ENCODE data around the gene APEH. TPM values are rescaled to one million over a fixed set of nuclear protein-coding genes. Genes with fewer than 3 reads are reported as not detected.

The APEH gene
- total and polyA plus RNA-seq, 4 donors: 65.1 to 94.1 (median 87.5) TPM

DNA sequence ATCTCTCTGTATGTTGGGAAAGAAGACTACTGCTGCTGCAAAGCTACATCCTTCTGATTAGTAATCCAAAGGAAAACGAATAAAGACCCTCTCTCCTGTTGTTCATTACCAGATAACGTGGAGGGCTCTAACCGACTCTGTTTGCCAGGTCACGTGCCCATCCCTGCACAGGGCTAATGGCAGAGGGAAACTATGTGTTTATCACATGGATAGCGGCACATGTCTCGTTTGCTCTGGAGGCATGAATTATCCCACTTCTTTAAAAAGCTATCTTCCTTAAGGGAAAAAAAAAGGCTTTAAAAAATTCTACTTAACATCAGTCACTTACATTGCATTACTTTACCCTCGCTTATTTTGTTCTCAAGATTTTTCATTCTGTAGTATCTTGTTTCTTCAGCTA, 32.9 kb upstream of the APEH start (continued):
- TF ChIP-seq GABPA (IDR thresholded peaks at IDR 0.05 in 1 of 2, conservative IDR thresholded peaks at IDR 0.05 in 1 of 2) (no peak), FOXA1 (IDR thresholded peaks at IDR 0.05) (no peak), FOXA2 (IDR thresholded peaks at IDR 0.05) (no peak), RXRA (IDR thresholded peaks at IDR 0.05) (no peak), MAX (IDR thresholded peaks at IDR 0.05) (no peak)
- TF ChIP-seq, protein P1, sequence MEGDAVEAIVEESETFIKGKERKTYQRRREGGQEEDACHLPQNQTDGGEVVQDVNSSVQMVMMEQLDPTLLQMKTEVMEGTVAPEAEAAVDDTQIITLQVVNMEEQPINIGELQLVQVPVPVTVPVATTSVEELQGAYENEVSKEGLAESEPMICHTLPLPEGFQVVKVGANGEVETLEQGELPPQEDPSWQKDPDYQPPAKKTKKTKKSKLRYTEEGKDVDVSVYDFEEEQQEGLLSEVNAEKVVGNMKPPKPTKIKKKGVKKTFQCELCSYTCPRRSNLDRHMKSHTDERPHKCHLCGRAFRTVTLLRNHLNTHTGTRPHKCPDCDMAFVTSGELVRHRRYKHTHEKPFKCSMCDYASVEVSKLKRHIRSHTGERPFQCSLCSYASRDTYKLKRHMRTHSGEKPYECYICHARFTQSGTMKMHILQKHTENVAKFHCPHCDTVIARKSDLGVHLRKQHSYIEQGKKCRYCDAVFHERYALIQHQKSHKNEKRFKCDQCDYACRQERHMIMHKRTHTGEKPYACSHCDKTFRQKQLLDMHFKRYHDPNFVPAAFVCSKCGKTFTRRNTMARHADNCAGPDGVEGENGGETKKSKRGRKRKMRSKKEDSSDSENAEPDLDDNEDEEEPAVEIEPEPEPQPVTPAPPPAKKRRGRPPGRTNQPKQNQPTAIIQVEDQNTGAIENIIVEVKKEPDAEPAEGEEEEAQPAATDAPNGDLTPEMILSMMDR (IDR thresholded peaks at IDR 0.05; ENCODE audit: low read depth, low read length, missing input control): no peak
- TF ChIP-seq, protein P2, sequence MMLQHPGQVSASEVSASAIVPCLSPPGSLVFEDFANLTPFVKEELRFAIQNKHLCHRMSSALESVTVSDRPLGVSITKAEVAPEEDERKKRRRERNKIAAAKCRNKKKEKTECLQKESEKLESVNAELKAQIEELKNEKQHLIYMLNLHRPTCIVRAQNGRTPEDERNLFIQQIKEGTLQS (IDR thresholded peaks at IDR 0.05): no peak

DNA sequence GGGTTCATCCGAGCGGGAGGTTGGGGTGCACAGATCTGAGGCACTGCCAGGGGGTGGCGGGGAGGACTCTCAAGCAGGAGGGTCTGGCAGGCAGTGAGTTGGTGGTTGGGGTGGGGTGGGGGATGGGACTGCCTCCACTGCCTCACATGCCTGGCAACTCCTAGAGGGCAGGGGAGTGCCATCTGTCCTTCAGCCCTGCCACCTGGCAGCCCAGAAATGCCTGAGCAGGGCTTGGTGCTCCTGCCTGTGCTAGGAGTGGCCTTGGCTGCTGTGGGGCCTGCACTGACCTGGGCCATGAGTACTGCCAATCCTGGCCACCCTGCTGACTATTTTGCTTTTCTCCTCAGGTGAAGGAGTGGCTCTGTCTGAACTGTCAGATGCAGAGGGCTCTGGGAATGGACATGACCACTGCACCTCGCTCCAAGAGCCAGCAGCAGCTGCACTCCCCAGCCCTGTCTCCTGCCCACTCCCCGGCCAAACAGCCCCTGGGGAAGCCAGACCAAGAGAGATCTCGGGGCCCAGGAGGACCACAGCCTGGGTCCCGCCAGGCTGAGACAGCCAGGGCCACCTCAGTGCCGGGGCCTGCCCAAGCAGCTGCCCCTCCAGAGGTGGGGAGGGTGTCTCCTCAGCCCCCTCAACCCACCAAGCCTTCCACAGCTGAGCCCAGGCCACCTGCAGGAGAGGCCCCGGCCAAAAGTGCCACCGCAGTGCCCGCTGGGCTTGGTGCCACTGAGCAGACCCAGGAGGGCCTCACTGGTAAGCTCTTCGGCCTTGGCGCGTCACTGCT, 32.0 kb upstream of the APEH start:
- 93% methylated on average over 14 of the region's 14 CpGs for WGBS
- H3K9me3 ChIP-seq (ENCODE audit: control insufficient read depth in 4 of 4, low read length in 3 of 4): no peaks in the 10 kb centered on the region

DNA sequence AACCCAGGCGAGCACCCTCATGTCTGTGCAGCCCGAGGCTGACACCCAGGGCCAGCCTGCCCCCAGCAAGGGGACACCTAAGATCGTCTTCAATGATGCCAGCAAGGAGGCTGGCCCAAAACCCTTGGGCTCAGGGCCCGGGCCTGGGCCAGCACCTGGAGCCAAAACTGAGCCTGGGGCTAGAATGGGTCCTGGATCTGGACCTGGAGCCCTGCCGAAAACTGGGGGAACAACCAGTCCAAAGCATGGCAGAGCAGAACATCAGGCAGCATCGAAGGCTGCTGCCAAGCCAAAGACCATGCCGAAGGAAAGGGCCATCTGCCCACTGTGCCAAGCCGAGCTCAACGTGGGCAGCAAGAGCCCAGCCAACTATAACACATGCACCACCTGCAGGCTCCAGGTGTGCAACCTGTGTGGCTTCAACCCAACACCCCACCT, 31.4 kb upstream of the APEH start:
- peaks cover 3 to 21% (median 11%) of the 10 kb centered on the region in 4 donors for H3K4me1 ChIP-seq (ENCODE audit: control insufficient read depth in 4 of 4, insufficient read depth in 4 of 4, low read length in 3 of 4)

More for the DNA sequence above, 32.0 kb upstream of the APEH start:
- no peak overlapping the region for H3K9ac ChIP-seq (ENCODE audit: low read depth in 1 of 2, low read length in 2 of 2)
- H3K4me3 ChIP-seq (ENCODE audit: low read depth in 1 of 3, low read length in 3 of 3): no peak overlapping the region
- TF ChIP-seq FOXA2 (IDR thresholded peaks at IDR 0.05): no peak
- TF ChIP-seq NR2F2 (IDR thresholded peaks at IDR 0.05): no peak
- TF ChIP-seq RXRA (IDR thresholded peaks at IDR 0.05): no peak
- no peak overlapping the region for H3K27ac ChIP-seq (ENCODE audit: low read depth in 1 of 2, low read length in 2 of 2)
- no peaks in the 10 kb centered on the region for H3K27me3 ChIP-seq (ENCODE audit: control insufficient read depth in 4 of 4, insufficient read depth in 4 of 4, low read length in 3 of 4)
- no peaks in the 10 kb centered on the region for H3K36me3 ChIP-seq (ENCODE audit: control insufficient read depth in 4 of 4, insufficient read depth in 3 of 4, low read depth in 1 of 4, low read length in 3 of 4)
- no peak for DNase-seq (ENCODE audit: low spot score)
- H3K4me1 ChIP-seq (ENCODE audit: control insufficient read depth in 4 of 4, insufficient read depth in 4 of 4, low read length in 3 of 4): peaks cover 3 to 16% (median 10%) of the 10 kb centered on the region in 4 donors

More for the DNA sequence above, 31.4 kb upstream of the APEH start:
- no peaks in the 10 kb centered on the region for H3K36me3 ChIP-seq (ENCODE audit: control insufficient read depth in 4 of 4, insufficient read depth in 3 of 4, low read depth in 1 of 4, low read length in 3 of 4)
- no peaks in the 10 kb centered on the region for H3K27me3 ChIP-seq (ENCODE audit: control insufficient read depth in 4 of 4, insufficient read depth in 4 of 4, low read length in 3 of 4)
- no peak for DNase-seq (ENCODE audit: low spot score)
- no peak overlapping the region for H3K27ac ChIP-seq (ENCODE audit: low read depth in 1 of 2, low read length in 2 of 2)
- no peaks in the 10 kb centered on the region for H3K9me3 ChIP-seq (ENCODE audit: control insufficient read depth in 4 of 4, low read length in 3 of 4)
- H3K4me3 ChIP-seq (ENCODE audit: low read depth in 1 of 3, low read length in 3 of 3): no peak overlapping the region
- no peak overlapping the region for H3K9ac ChIP-seq (ENCODE audit: low read depth in 1 of 2, low read length in 2 of 2)
- WGBS: 92% methylated on average over 9 of the region's 9 CpGs
- TF ChIP-seq JUND (IDR thresholded peaks at IDR 0.05) (no peak), RAD21 (IDR thresholded peaks at IDR 0.05) (no peak), ZBTB33 (IDR thresholded peaks at IDR 0.05) (no peak), TAF1 (conservative IDR thresholded peaks at IDR 0.05) (no peak), GABPA (IDR thresholded peaks at IDR 0.05 in 1 of 2, conservative IDR thresholded peaks at IDR 0.05 in 1 of 2) (no peak), SP1 (IDR thresholded peaks at IDR 0.05) (no peak), FOXA1 (IDR thresholded peaks at IDR 0.05) (no peak), FOXA2 (IDR thresholded peaks at IDR 0.05) (no peak), RXRA (IDR thresholded peaks at IDR 0.05) (no peak), HNF4A (conservative IDR thresholded peaks at IDR 0.05) (no peak), NR2F2 (IDR thresholded peaks at IDR 0.05) (no peak), YY1 (IDR thresholded peaks at IDR 0.05) (no peak), MAX (IDR thresholded peaks at IDR 0.05) (no peak), HNF4G (IDR thresholded peaks at IDR 0.05) (no peak)
- TF ChIP-seq, protein P1 (IDR thresholded peaks at IDR 0.05; ENCODE audit: low read depth, low read length, missing input control): no peak
- TF ChIP-seq, protein P2 (IDR thresholded peaks at IDR 0.05): no peak

All from liver (tissue), 9 donors.